ENCODE measurements around the gene HYAL2. TPM values are rescaled to one million over a fixed set of nuclear protein-coding genes. Genes with fewer than 3 reads are reported as not detected.

HYAL2 gene
- total and polyA plus RNA-seq, 2 of the 8 experiments (the other 6 are each of a cell fraction or from before 2014, with no cell fraction given): 51.9 to 176 TPM

GRCh38 chr3:50320853-50321335 lies 1.7 kb downstream of the HYAL2 start:
- Histone ChIP-seq H3K27ac (ENCODE audit: low read depth, low read length) (peak overlapping the region; percentile 100), H3K4ac (replicated peaks; ENCODE audit: insufficient read length, low read depth, low read length) (no peak overlapping the region), H3K4me3 (ENCODE audit: extremely low read depth in 1 of 4, insufficient read depth in 2 of 4, low read depth in 3 of 4, low read length in 4 of 4) (peak overlapping the region; percentile 89 to 96 (median 94)), H4K5ac (ENCODE audit: insufficient read length, low read depth, low read length) (peak overlapping the region; percentile 90), H4K20me1 (replicated peaks in 1 of 2; ENCODE audit: control insufficient read depth in 1 of 2, insufficient read depth in 2 of 2, low read length in 2 of 2) (peaks cover 19 to 31% of the 10 kb centered on the region in 2 experiments), H3K9me3 (ENCODE audit: insufficient read depth in 2 of 2, low read depth in 1 of 2, low read length in 1 of 2) (no peaks in the 10 kb centered on the region), H4K91ac (replicated peaks; ENCODE audit: insufficient read length, low read length) (peak overlapping the region; percentile 29), H3K79me2 (ENCODE audit: control insufficient read depth in 1 of 2, insufficient read depth in 2 of 2, low read length in 2 of 2) (peaks cover 0 to 25% of the 10 kb centered on the region in 2 experiments; a peak in 3 of 4 replicates), H2BK120ac (replicated peaks; ENCODE audit: low read depth, low read length) (no peak overlapping the region), H3K18ac (ENCODE audit: extremely low read depth, low read length) (peak overlapping the region; percentile 4; the same call in 1 of the 2 replicates), H3K27me3 (replicated peaks in 1 of 4; ENCODE audit: control insufficient read depth in 3 of 4, extremely low read depth in 1 of 4, insufficient read depth in 3 of 4, low read length in 3 of 4) (no peaks in the 10 kb centered on the region), H4K8ac (ENCODE audit: extremely low read depth, insufficient read depth, low read length) (peak overlapping the region; percentile 99; the same call in 1 of the 2 replicates), H3K4me2 (ENCODE audit: insufficient read depth in 1 of 2, low read depth in 2 of 2, low read length in 2 of 2) (peak overlapping the region; percentile 97), H3K56ac (replicated peaks; ENCODE audit: insufficient read length, low read depth, low read length) (peak overlapping the region; percentile 3), H2BK20ac (ENCODE audit: low read length) (no peak overlapping the region), H3K14ac (ENCODE audit: insufficient read length) (no peak overlapping the region), H2AFZ (ENCODE audit: low read length) (no peak overlapping the region), H3K23ac (ENCODE audit: insufficient read length) (no peak overlapping the region), H2BK12ac (ENCODE audit: low read depth, low read length) (0 out of 2 replicates have a peak overlapping the region, but pooled peaks have one; percentile 3), H3K79me1 (ENCODE audit: low read depth, low read length) (peaks cover 20% of the 10 kb centered on the region), H2BK5ac (ENCODE audit: low read depth, low read length) (peak overlapping the region; percentile 99), H3K4me1 (replicated peaks in 1 of 4; ENCODE audit: control insufficient read depth in 3 of 4, insufficient read depth in 4 of 4, low read length in 3 of 4) (peaks cover 0 to 35% (median 19%) of the 10 kb centered on the region in 4 experiments; a peak in 6 of 7 replicates), H3K9ac (replicated peaks in 1 of 4; ENCODE audit: extremely low read depth in 1 of 4, low read depth in 3 of 4, low read length in 3 of 4) (peak overlapping the region; percentile 89 to 100 (median 98)), H2AK5ac (ENCODE audit: low read depth, low read length) (no peak overlapping the region), H2BK15ac (ENCODE audit: low read length) (no peak overlapping the region; the same call in 1 of the 2 replicates), H3K36me3 (ENCODE audit: control insufficient read depth in 2 of 4, insufficient read depth in 4 of 4, low read length in 3 of 4) (peaks cover 19 to 38% (median 30%) of the 10 kb centered on the region in 4 experiments), H3K23me2 (ENCODE audit: low read depth, low read length) (peaks cover 17% of the 10 kb centered on the region)
- FAIRE-seq (no peak), DNase-seq (ENCODE audit: low read depth in 1 of 2, low spot score in 2 of 2) (peak in 1 of 2 experiments; percentile 90)
- ChIA-PET POLR2A (ENCODE audit: partially characterized antibody) (interaction anchor here (0.6 to 12.6 kb wide), 16 partner anchors 9 to 160 kb away, joined by 3 to 149 read pairs (median 6); partner anchors contain the start of genes GNAI2, HYAL1, HYAL3 and IFRD2), CTCF (ENCODE audit: partially characterized antibody) (interaction anchor here (0.5 to 5.6 kb wide), 23 partner anchors 11 to 1340 kb away, joined by 3 to 60 read pairs (median 4); partner anchors contain the start of genes CYB561D2, HYAL1, HYAL3 and NAA80)
- WGBS, 2 experiments (ENCODE audit: extremely low coverage in 1 of 2, insufficient coverage in 1 of 2, insufficient read length in 1 of 2, insufficient replicate concordance in 2 of 2, low coverage in 1 of 2, low lambda C conversion rate in 2 of 2, missing lambda C conversion rate in 1 of 2): 0% methylated on average over 19 of the region's 45 CpGs; no CpG with 5 or more reads in 1 of the 2 experiments
- TF ChIP-seq ASH2L (IDR thresholded peaks at IDR 0.05; ENCODE audit: low read length) (peak; percentile 30), MAX (IDR thresholded peaks at IDR 0.05) (peak; percentile 72)
